Stimulated activated CD4-positive, alpha-beta T cell treated with anti-CD3 and anti-CD28 coated beads, Interleukin-1b, Interleukin-23, amount 100 ng/mL, for 4 hours (primary cell): ENCODE results near the gene GINS2.

Source experiments
- DNase-seq, 2 donors: peaks; one replicate each; pipeline ENCODE4 v3.0.0-alpha.2; 2020; ENCODE audit warnings: low read depth in 2 of 2

GINS2 gene

DNA sequence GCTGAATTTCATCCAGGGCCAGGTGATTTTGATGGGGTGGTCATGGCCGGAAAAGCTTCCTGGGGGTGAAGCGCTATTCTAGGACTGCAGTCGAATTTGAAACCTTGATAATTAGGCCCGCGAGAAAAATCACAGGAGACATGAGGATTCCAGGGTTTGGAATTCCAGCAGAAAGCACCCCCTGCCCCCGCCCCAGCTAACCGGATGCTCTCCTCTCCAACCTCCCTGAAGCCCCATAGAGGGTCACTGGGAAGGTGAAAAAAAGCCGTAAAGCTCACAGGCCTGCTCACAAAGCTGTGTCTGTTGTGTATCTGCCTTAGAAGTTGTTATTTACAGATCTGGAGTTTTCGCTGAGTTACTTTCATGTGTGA, 1.2 kb upstream of the GINS2 start:
- no peak for DNase-seq

DNA sequence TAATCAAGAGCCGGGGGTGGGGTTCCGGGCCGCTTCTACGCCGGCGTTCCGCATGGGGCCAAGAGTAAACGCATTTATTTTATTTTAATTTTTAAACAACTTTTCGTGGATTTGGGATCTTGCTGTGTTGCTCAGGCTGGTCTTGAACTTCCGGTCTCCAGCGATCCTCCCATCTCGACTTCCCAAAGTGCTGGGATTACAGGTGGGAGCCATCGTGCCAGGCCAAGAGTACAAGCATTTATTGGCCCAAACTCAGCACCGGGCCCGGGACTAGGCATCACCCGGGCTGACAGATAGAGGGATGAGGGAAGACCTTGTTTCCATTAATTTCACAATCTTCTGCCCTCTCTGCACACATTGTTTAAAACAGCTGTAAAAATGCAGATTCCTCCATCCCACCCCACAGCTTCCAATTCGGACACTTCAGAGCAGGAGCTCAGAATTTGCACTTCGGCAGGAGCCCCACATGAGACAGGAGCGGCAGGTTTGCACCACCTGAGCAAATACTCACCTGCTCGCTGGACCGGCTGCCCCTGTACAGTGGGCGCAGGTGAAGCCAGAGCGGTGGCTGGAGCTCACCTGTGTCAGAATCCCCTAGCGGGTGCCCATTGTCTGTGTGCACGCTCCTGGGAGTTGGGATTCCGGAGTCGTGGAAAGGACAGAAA, 663 bp upstream of the GINS2 start:
- DNase-seq, result no peak

GRCh38 chr16:85687651-85688471, 893 bp downstream of the GINS2 start:
- DNase-seq, result no peak

GRCh38 chr16:85686912-85687591, 1.7 kb downstream of the GINS2 start:
- DNase-seq, result no peak

GRCh38 chr16:85685251-85685650, 3.5 kb downstream of the GINS2 start:
- DNase-seq, result no peak

DNA sequence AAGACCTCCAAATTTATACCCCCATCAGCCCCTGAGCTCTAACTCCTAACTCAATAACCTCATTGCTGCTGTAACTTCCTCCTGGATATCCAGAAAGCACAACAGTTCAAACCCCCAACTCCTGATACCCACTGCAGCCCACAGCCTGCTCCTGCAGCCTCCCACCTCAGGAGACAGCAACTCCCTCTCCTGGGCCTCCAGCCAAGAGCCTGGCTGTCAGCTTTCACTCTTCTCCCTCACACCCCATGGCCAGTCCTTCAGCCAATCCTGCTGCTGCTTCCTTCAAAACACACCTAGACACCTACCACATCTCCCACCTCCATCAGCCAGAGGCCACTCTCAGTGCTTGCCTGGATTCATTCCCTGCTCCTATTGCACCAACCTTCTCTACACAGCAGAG, 5.4 kb downstream of the GINS2 start:
- no peak for DNase-seq

GRCh38 chr16:85682516-85682915, 6.2 kb downstream of the GINS2 start:
- no peak for DNase-seq

GRCh38 chr16:85681255-85681654, 7.5 kb downstream of the GINS2 start:
- DNase-seq, result no peak

GRCh38 chr16:85680352-85680944, 8.3 kb downstream of the GINS2 start:
- no peak for DNase-seq

DNA sequence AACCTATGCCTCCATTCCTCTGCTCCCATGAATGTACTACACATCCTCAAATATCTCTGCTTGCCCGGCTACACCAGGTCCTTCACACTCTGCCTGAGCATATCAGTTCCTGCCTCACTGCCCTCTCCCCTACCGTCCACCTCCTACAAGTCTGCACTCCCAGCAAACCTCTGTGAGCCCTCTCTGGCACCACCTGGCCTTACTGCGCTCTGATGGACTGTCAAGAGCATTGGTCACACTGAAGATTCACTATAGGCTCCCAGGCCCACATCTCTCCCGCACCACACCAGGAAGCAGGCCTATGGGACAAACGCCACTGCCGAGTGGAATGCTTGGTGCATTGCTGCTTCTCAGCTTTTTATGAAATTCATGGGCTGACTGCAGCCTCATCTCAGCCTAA, 8.9 kb downstream of the GINS2 start:
- no peak for DNase-seq

- no peak for DNase-seq
Measured at GRCh38 chr16:85678821-85679220, 9.9 kb downstream of the GINS2 start.

DNA sequence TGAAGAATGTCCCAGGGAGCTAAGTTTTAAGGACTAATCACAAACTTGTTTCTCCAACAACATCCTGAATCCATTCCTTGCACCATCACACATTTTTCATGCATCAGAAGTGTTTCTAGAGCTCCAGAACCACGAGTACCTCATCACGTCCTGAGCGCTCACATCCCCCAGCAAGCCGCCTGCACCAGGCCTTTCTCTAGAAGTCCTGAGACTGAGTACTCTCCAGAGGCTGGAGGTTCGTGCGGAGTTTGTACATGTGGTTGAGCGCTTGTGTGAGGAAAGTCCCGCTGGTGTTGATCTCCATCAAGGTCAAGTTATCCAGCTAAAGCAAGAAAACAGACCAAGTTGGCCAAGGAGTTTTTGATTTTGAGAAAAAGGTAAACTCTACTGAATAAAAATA, 10.7 kb downstream of the GINS2 start:
- DNase-seq, result no peak

DNA sequence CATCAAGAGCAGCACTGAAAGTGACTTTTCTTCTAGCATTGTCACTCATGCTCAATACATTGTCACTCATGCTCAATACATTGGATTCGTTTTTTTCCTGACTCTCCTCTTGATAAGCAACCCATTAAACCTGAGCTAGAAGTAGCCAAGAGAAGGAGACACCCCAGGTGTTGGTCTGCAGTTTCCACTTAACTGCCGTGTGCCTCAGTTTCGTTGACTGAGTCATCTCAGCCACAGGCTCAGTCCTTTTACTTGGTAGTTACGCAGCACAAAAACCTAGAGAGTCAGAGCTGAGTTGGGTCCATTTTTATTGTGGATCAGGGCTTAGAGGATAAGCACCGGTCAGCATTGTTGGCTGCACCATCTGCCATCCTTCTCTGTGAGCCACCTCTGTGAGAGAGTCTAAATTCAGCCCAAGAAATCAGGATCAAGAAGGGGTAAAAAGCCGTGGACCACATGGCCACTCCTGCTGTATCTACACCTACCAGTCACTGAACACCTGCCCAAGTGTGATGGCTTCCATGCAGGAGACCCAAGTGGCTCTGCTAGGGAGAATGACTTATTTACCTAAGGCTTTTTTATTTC, 11.3 kb downstream of the GINS2 start:
- no peak for DNase-seq

DNA sequence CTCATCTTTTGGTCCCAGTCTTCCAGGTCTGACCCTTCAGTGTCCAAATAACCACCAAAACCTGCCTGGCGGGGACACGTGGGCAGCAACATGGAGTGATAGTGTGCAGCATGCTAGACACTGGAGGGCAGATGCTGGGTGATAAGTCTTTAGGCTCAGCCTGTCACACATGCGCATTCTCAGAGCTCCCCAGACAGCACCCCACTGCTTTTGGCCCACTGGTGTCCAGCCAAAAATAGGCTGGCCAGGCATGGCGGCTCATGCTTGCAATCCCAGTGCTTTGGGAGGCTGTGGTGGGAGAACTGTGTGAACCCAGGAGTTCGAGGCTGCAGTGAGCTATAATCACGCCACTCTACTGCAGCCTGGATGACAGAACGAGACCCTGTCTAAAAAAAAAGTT, 12.3 kb downstream of the GINS2 start:
- DNase-seq, result no peak

- no peak for DNase-seq
Measured at GRCh38 chr16:85675251-85675874, 13.4 kb downstream of the GINS2 start.

GRCh38 chr16:85674828-85675227, 13.9 kb downstream of the GINS2 start:
- no peak for DNase-seq

GRCh38 chr16:85674418-85674755, 14.4 kb downstream of the GINS2 start:
- no peak for DNase-seq

DNA sequence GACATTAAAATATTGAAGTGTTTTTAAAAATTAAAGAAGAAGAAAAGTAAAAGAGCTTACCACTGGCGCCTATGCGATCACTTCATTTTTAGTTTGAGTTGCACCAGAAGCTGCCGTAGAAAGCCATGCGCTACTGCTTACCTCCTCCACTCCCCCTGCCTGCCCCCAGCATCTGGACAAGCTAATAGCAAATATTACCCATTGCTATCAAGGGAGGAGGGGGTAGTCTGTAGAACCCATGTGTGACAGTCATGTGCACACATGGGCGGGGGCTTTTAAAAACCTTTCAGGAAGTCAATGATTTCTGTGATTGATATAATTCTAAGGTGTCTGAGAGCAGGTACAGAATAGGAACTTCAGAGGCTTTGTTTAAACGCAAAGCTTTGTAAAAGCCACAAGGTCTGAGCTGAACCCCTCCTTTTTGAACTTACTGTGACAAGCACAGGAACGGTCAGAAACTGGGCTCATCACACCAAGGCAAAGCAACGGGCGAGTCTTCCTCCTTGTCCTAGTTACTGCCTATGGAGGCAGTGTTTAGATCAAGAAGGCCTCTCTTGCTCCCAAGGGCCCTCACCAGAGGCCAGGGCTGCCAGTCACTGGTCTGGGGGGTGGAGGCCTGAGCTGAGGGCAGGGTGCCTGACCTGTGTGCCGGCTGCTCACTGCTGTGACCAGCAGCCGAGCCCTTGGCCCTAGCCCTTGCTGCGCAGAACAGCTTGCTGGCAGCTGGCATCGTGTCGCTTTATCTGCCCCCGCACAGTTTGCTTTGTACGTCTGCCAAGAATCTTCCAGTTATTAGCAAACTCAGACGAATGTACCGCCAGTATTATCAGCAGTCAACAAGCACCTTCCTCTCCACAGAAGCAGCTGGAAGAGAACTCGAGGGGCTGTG, 15.0 kb downstream of the GINS2 start:
- no peak for DNase-seq

DNA sequence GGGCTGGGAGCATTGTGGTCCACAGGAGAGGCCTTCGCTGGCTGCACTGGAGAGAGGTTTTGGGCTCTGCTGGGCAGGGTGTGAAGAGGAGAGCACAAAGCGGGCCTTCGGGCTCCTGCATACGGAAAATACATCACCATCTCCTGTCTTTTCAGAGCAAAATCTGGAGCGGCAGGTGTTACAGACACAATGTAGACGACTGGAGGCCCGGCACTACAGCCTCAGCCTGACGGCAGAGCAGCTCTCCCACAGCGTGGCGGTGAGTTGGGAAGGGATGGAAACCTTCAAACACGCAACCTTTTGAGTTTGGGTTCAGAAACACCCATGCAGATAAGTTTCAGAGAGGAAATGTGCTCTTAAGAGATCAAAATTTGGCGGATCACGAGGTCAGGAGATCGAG, 17.9 kb downstream of the GINS2 start:
- no peak for DNase-seq

GRCh38 chr16:85668676-85669424, 19.9 kb downstream of the GINS2 start:
- DNase-seq, result no peak
